Activated CD8-positive, alpha-beta T cell treated with anti-CD3 and anti-CD28 coated beads for 36 hours (primary cell): ENCODE results near the gene TGIF1. TPM values are rescaled to one million over a fixed set of nuclear protein-coding genes. Genes with fewer than 3 reads are reported as not detected.
"Not testable (repeated sequence)": the region's sequence is repeated elsewhere in the genome, so short reads cannot be mapped to it uniquely, and the experiment has no call there.

Experiments
- ATAC-seq: fragments of 200-7000 bp; cut with Tn5 transposase; one replicate; pipeline ENCODE4 v1.10.0; 2021; ENCODE audit warnings: mild to moderate bottlenecking, moderate library complexity
- CTCF ChIA-PET: fragments of 350-600 bp; sonication (Branson Sonifier 250); formaldehyde crosslinking; loops from one replicate; lab custom pipeline; 2021; ENCODE audit warnings: antibody characterized with exemption; lab: Charles Lee
- POLR2A ChIA-PET: fragments of 350-600 bp; sonication (Branson Sonifier 250); formaldehyde crosslinking; loops from one replicate; lab custom pipeline; 2021; ENCODE audit warnings: antibody characterized with exemption; lab: Charles Lee
- DNase-seq: peaks from one replicate; pipeline ENCODE4 v3.0.0-alpha.2; 2020
- H3K27ac Mint-ChIP-seq: one replicate; pipeline ENCODE4 v1.8.0; 2021; ENCODE audit warnings: mild to moderate bottlenecking, mixed read lengths
- H3K27me3 Mint-ChIP-seq: one replicate; pipeline ENCODE4 v1.8.0; 2021; ENCODE audit warnings: mixed read lengths
- H3K36me3 Mint-ChIP-seq: one replicate; pipeline ENCODE4 v1.8.0; 2021; ENCODE audit warnings: low read depth, mixed read lengths
- H3K4me1 Mint-ChIP-seq: one replicate; pipeline ENCODE4 v1.8.0; 2021; ENCODE audit warnings: low read depth, mixed read lengths
- H3K4me3 Mint-ChIP-seq: one replicate; pipeline ENCODE4 v1.8.0; 2021; ENCODE audit warnings: mild to moderate bottlenecking, moderate library complexity, mixed read lengths
- H3K9me3 Mint-ChIP-seq: one replicate; pipeline ENCODE4 v1.8.0; 2021; ENCODE audit warnings: mixed read lengths
- CTCF ChIP-seq: fragments of 200-600 bp; IDR thresholded peaks from one replicate; pipeline ENCODE4 v1.8.0; 2022; ENCODE audit warnings: antibody characterized with exemption, mild to moderate bottlenecking
- intact Hi-C: fragments of 100-400 bp; cut with micrococcal nuclease; formaldehyde crosslinking; loops from one replicate; pipeline ENCODE4 v1.10.0; 2022
- total RNA-seq, 2 experiments: library from RNA; stranded (reverse); gene quantifications; one replicate each; pipeline ENCODE4 v1.2.3, GENCODE V29; 2021

The TGIF1 gene
- total RNA-seq, 2 experiments from 2014 or later: 33.3 to 34.5 TPM

GRCh38 chr18:3468833-3469232 is 18.9 kb downstream of the TGIF1 start:
- Mint-ChIP-seq H3K27me3 (no peaks in the 10 kb centered on the region), H3K9me3 (no peaks in the 10 kb centered on the region), H3K27ac (no peak overlapping the region), H3K4me1 (peaks cover 24% of the 10 kb centered on the region), H3K36me3 (no peaks in the 10 kb centered on the region), H3K4me3 (no peak overlapping the region)
- CTCF ChIA-PET: interaction anchor here (1.0 to 4.2 kb wide), 4 partner anchors 9 to 125 kb away, joined by 3 to 26 read pairs (median 4); no protein-coding TSS in a partner anchor
- POLR2A ChIA-PET: interaction anchor here (0.6 kb wide), 1 partner anchor 146 kb away, joined by 3 read pairs; no protein-coding TSS in a partner anchor
- DNase-seq: no peak
- ATAC-seq: no peak
- TF ChIP-seq CTCF: no peak
- intact Hi-C loops: no loop called here

GRCh38 chr18:3471141-3471648 is 21.2 kb downstream of the TGIF1 start:
- peaks cover 3% of the 10 kb centered on the region for H3K9me3 Mint-ChIP-seq
- no peaks in the 10 kb centered on the region for H3K36me3 Mint-ChIP-seq
- peaks cover 19% of the 10 kb centered on the region for H3K4me1 Mint-ChIP-seq
- DNase-seq (no peak), ATAC-seq (no peak)
- intact Hi-C loops: no loop called here
- no peak for TF ChIP-seq CTCF
- CTCF ChIA-PET: interaction anchor here (1.0 to 1.4 kb wide), 2 partner anchors 10 to 17 kb away, joined by 6 to 8 read pairs; no protein-coding TSS in a partner anchor
- POLR2A ChIA-PET: interaction anchor here (1.3 kb wide), 1 partner anchor 19 kb away, joined by 3 read pairs; no protein-coding TSS in a partner anchor
- no peak overlapping the region for H3K27ac Mint-ChIP-seq
- peaks cover 1% of the 10 kb centered on the region for H3K27me3 Mint-ChIP-seq
- no peak overlapping the region for H3K4me3 Mint-ChIP-seq

GRCh38 chr18:3472121-3472520 is 22.1 kb downstream of the TGIF1 start:
- H3K4me3 Mint-ChIP-seq, POLR2A ChIA-PET, H3K27me3 Mint-ChIP-seq, H3K27ac Mint-ChIP-seq, intact Hi-C loops, ATAC-seq, H3K9me3 Mint-ChIP-seq, DNase-seq, H3K36me3 Mint-ChIP-seq: not testable (repeated sequence)
- H3K4me1 Mint-ChIP-seq: peaks cover 10% of the 10 kb centered on the region
- CTCF ChIA-PET: interaction anchor here (1.1 to 4.5 kb wide), 3 partner anchors 11 to 190 kb away, joined by 3 to 27 read pairs (median 6); no protein-coding TSS in a partner anchor

- ATAC-seq: peak; percentile 89
- POLR2A ChIA-PET: no interaction called here
- TF ChIP-seq CTCF: no peak
- Mint-ChIP-seq H3K36me3 (no peaks in the 10 kb centered on the region), H3K4me3 (no peak overlapping the region), H3K9me3 (peaks cover 3% of the 10 kb centered on the region), H3K27ac (peak overlapping the region; percentile 5), H3K27me3 (peaks cover 1% of the 10 kb centered on the region), H3K4me1 (peaks cover 8% of the 10 kb centered on the region)
- CTCF ChIA-PET: interaction anchor here (0.7 to 4.5 kb wide), 9 partner anchors 9 to 193 kb away, joined by 3 to 27 read pairs (median 4); no protein-coding TSS in a partner anchor
- DNase-seq: peak; percentile 21
- intact Hi-C loops: no loop called here
Observed at GRCh38 chr18:3472681-3473544, 22.9 kb downstream of the TGIF1 start.

- H3K27ac Mint-ChIP-seq: no peak overlapping the region
- CTCF ChIA-PET: interaction anchor here (0.7 to 1.4 kb wide), 5 partner anchors 10 to 187 kb away, joined by 3 to 5 read pairs (median 3); no protein-coding TSS in a partner anchor
- H3K4me1 Mint-ChIP-seq: peaks cover 2% of the 10 kb centered on the region
- peaks cover 3% of the 10 kb centered on the region for H3K9me3 Mint-ChIP-seq
- POLR2A ChIA-PET: interaction anchor here (1.2 kb wide), 1 partner anchor 181 kb away, joined by 3 read pairs; no protein-coding TSS in a partner anchor
- no peak for DNase-seq
- intact Hi-C loops: no loop called here
- no peaks in the 10 kb centered on the region for H3K36me3 Mint-ChIP-seq
- H3K27me3 Mint-ChIP-seq: peaks cover 1% of the 10 kb centered on the region
- no peak for ATAC-seq
- no peak for TF ChIP-seq CTCF
- H3K4me3 Mint-ChIP-seq: no peak overlapping the region
Observed at GRCh38 chr18:3478262-3478978, 28.4 kb downstream of the TGIF1 start.
